NCI-H128 (cell line): ENCODE measurements around the gene SRMS.
"Not testable (repeated sequence)": the region's sequence is repeated elsewhere in the genome, so short reads cannot be mapped to it uniquely, and the experiment has no call there.

ENCODE experiments used
- DNase-seq: peaks from one replicate; lab custom pipeline; 2025; ENCODE audit not compliant: unreplicated experiment; lab: John Stamatoyannopoulos, UW

SRMS gene

GRCh38 chr20:63525185-63525584 is 22.4 kb downstream of the SRMS start:
- DNase-seq, result no peak

GRCh38 chr20:63522981-63523611 is 24.5 kb downstream of the SRMS start:
- DNase-seq, result no peak

- no peak for DNase-seq
Measured at GRCh38 chr20:63522091-63522868, 25.3 kb downstream of the SRMS start.

- no peak for DNase-seq
Measured at GRCh38 chr20:63521602-63522001, 25.9 kb downstream of the SRMS start.

- DNase-seq, result peak; percentile 67
Measured at GRCh38 chr20:63520934-63521601, 26.5 kb downstream of the SRMS start.

GRCh38 chr20:63520504-63520933 is 27.0 kb downstream of the SRMS start, which contains the start of gene PPDPF:
TSS of gene PPDPF (plus strand) at chr20:63520765. CDS start at chr20:63521309, 544 bp downstream.
- peak; percentile 27 for DNase-seq

GRCh38 chr20:63519668-63520503 is 27.7 kb downstream of the SRMS start:
- DNase-seq, result no peak

GRCh38 chr20:63518946-63519667 is 28.4 kb downstream of the SRMS start:
- DNase-seq, result no peak

GRCh38 chr20:63518351-63518861 is 29.1 kb downstream of the SRMS start:
- DNase-seq, result no peak

- no peak for DNase-seq
Measured at GRCh38 chr20:63517376-63518309, 29.9 kb downstream of the SRMS start.

GRCh38 chr20:63514520-63514919 is 33.0 kb downstream of the SRMS start:
- not testable (repeated sequence) for DNase-seq

- no peak for DNase-seq
Measured at GRCh38 chr20:63513207-63513606, 34.3 kb downstream of the SRMS start.

- DNase-seq, result no peak
Measured at GRCh38 chr20:63509088-63509564, 38.4 kb downstream of the SRMS start.

- DNase-seq, result no peak
Measured at GRCh38 chr20:63508072-63508768, 39.3 kb downstream of the SRMS start.

- no peak for DNase-seq
Measured at GRCh38 chr20:63507083-63507743, 40.3 kb downstream of the SRMS start.

- no peak for DNase-seq
Measured at GRCh38 chr20:63505723-63506122, 41.8 kb downstream of the SRMS start.

GRCh38 chr20:63505281-63505680 is 42.3 kb downstream of the SRMS start:
- no peak for DNase-seq

GRCh38 chr20:63504642-63505041 is 42.9 kb downstream of the SRMS start:
- DNase-seq, result no peak
